HepG2 (cell line): ENCODE results near the gene RNF114. TPM values are rescaled to one million over a fixed set of nuclear protein-coding genes. Genes with fewer than 3 reads are reported as not detected.

Experiments used
- AKAP8 ChIP-seq: sonication (generic); formaldehyde crosslinking; IDR thresholded peaks from 2 replicates; pipeline ENCODE4 v1.5.1; 2020; ENCODE audit warnings: mild to moderate bottlenecking, missing genetic modification reagents
- ARID2 ChIP-seq: sonication (generic); formaldehyde crosslinking; IDR thresholded peaks from 2 replicates; pipeline ENCODE4 v1.8.1; 2022; ENCODE audit warnings: mild to moderate bottlenecking, missing genetic modification reagents, borderline replicate concordance
- ATF2 ChIP-seq: sonication (generic); formaldehyde crosslinking; IDR thresholded peaks from 2 replicates; pipeline ENCODE4 v1.4.0; 2020; ENCODE audit warnings: missing genetic modification reagents
- CBX5 ChIP-seq: sonication (generic); formaldehyde crosslinking; IDR thresholded peaks from 2 replicates; pipeline ENCODE4 v1.4.0; 2020; ENCODE audit warnings: missing genetic modification reagents, borderline replicate concordance
- E2F2 ChIP-seq: sonication (generic); formaldehyde crosslinking; IDR thresholded peaks from 2 replicates; pipeline ENCODE4 v1.4.0; 2020; ENCODE audit warnings: missing genetic modification reagents, borderline replicate concordance
- EED ChIP-seq: sonication (generic); formaldehyde crosslinking; IDR thresholded peaks from 2 replicates; pipeline ENCODE4 v1.5.0; 2020; ENCODE audit warnings: mild to moderate bottlenecking, missing genetic modification reagents
- GABPB1 ChIP-seq: IDR thresholded peaks from 2 replicates; pipeline ENCODE4 v1.6.1; 2016; ENCODE audit warnings: mild to moderate bottlenecking, missing genetic modification reagents, moderate library complexity, missing compliant biosample characterization
- GMEB2 ChIP-seq: IDR thresholded peaks from 2 replicates; pipeline ENCODE4 v1.6.1; 2016; ENCODE audit warnings: missing biosample characterization, missing genetic modification reagents, low read depth
- HOXA3 ChIP-seq: sonication (generic); formaldehyde crosslinking; IDR thresholded peaks from 2 replicates; pipeline ENCODE4 v1.5.0; 2020; ENCODE audit warnings: missing genetic modification reagents
- IRF1 ChIP-seq: sonication (generic); formaldehyde crosslinking; IDR thresholded peaks from 2 replicates; pipeline ENCODE4 v1.4.0; 2020; ENCODE audit warnings: low read depth, mild to moderate bottlenecking, missing genetic modification reagents
- MXD4 ChIP-seq: IDR thresholded peaks from 2 replicates; pipeline ENCODE4 v1.6.1; 2016; ENCODE audit warnings: mild to moderate bottlenecking, missing biosample characterization, missing genetic modification reagents
- PAF1 ChIP-seq: IDR thresholded peaks from 2 replicates; pipeline ENCODE4 v1.6.1; 2016; ENCODE audit warnings: missing genetic modification reagents, missing compliant biosample characterization
- ZBTB42 ChIP-seq: sonication (generic); formaldehyde crosslinking; IDR thresholded peaks from 2 replicates; pipeline ENCODE4 v1.5.0; 2020; ENCODE audit warnings: mild to moderate bottlenecking, missing genetic modification reagents
- ZFP37 ChIP-seq: sonication (generic); formaldehyde crosslinking; IDR thresholded peaks from 2 replicates; pipeline ENCODE4 v1.4.0; 2020; ENCODE audit warnings: missing genetic modification reagents, borderline replicate concordance
- ZFP91 ChIP-seq: sonication (generic); formaldehyde crosslinking; IDR thresholded peaks from 2 replicates; pipeline ENCODE4 v1.9.0; 2022; ENCODE audit warnings: missing genetic modification reagents, mild to moderate bottlenecking, borderline replicate concordance
- ZKSCAN1 ChIP-seq: fragments of 150-350 bp; IDR thresholded peaks from 2 replicates; pipeline ENCODE4 v1.6.1; 2014; ENCODE audit warnings: low read length
- ZNF282 ChIP-seq: fragments of 450-650 bp; IDR thresholded peaks from 2 replicates; pipeline ENCODE4 v1.6.1; 2018; ENCODE audit not compliant: partially characterized antibody
- ZNF431 ChIP-seq: sonication (generic); formaldehyde crosslinking; IDR thresholded peaks from 2 replicates; pipeline ENCODE4 v1.9.0; 2022; ENCODE audit warnings: missing genetic modification reagents, low read depth, mild to moderate bottlenecking, borderline replicate concordance
- ZNF441 ChIP-seq: sonication (generic); formaldehyde crosslinking; IDR thresholded peaks from 2 replicates; pipeline ENCODE4 v1.7.0; 2021; ENCODE audit warnings: missing genetic modification reagents, borderline replicate concordance
- ZNF598 ChIP-seq: sonication (generic); formaldehyde crosslinking; IDR thresholded peaks from 2 replicates; pipeline ENCODE4 v1.5.1; 2020; ENCODE audit warnings: mild to moderate bottlenecking, missing genetic modification reagents, borderline replicate concordance
- ZNF660 ChIP-seq: sonication (generic); formaldehyde crosslinking; IDR thresholded peaks from 2 replicates; pipeline ENCODE4 v1.5.1; 2020; ENCODE audit warnings: mild to moderate bottlenecking, low read depth, missing genetic modification reagents, borderline replicate concordance
- ZNF766 ChIP-seq: sonication (generic); formaldehyde crosslinking; IDR thresholded peaks from 2 replicates; pipeline ENCODE4 v1.5.0; 2020; ENCODE audit warnings: missing genetic modification reagents, borderline replicate concordance
- polyA plus RNA-seq, 8 experiments: library from polyadenylated mRNA; depleted of rRNA in 3 of 8; stranded (reverse) in 7 of 8; unstranded in 1 of 8; fragments of >200 nt; fragmentation: Illumina TruSeq in 4 of 8; extraction: Trizol in 4 of 8; gene quantifications; 2 replicates each; pipeline versions ENCODE4 v1.2.1 to v1.2.3, GENCODE V29; 2011 to 2016; ENCODE audit warnings: low read depth in 4 of 8, missing spikeins in 1 of 8, mixed read lengths in 1 of 8; ENCODE audit not compliant: insufficient read depth in 1 of 8
- total RNA-seq, 5 experiments: library from RNA; depleted of rRNA; stranded (reverse); fragments of >200 nt; fragmentation: Illumina TruSeq; extraction: Trizol; gene quantifications; 2 replicates each; pipeline ENCODE4 v1.2.3, GENCODE V29; 2016; ENCODE audit warnings: low read depth in 1 of 5

RNF114 gene
- total and polyA plus RNA-seq, 2 of the 13 experiments (the other 11 are each of a cell fraction or from before 2014, with no cell fraction given) = 119 to 126 TPM

- TF ChIP-seq ZBTB42 (no peak), ZNF441 (CRISPR knock-in tag) (peak; percentile 79), ATF2 (CRISPR knock-in tag) (peak; percentile 74), E2F2 (CRISPR knock-in tag) (peak; percentile 71; the same call in 1 of the 2 replicates), ZNF766 (CRISPR knock-in tag) (peak; percentile 56; the same call in 1 of the 2 replicates), ZFP91 (CRISPR knock-in tag) (peak; percentile 88; the same call in 1 of the 2 replicates), ZKSCAN1 (peak; percentile 76), GMEB2 (CRISPR knock-in tag) (no peak), ARID2 (CRISPR knock-in tag) (0 out of 2 replicates have a peak, but pooled peaks have one; percentile 11), ZNF431 (0 out of 2 replicates have a peak, but pooled peaks have one; percentile 29), HOXA3 (CRISPR knock-in tag) (peak; percentile 79), PAF1 (no peak), CBX5 (peak; percentile 91), ZNF282 (no peak), ZNF598 (peak; percentile 74; the same call in 1 of the 2 replicates), ZFP37 (CRISPR knock-in tag) (peak; percentile 89; the same call in 1 of the 2 replicates), EED (no peak; the same call in 1 of the 2 replicates), GABPB1 (peak; percentile 87), ZNF660 (CRISPR knock-in tag) (no peak), IRF1 (CRISPR knock-in tag) (peak; percentile 89; the same call in 1 of the 2 replicates), MXD4 (CRISPR knock-in tag) (peak; percentile 96), AKAP8 (0 out of 2 replicates have a peak, but pooled peaks have one; percentile 12)
Measured at GRCh38 chr20:49979030-49979832, 43.0 kb downstream of the RNF114 start (continued).
